Astrocyte of the cerebellum (primary cell): ENCODE data around the gene SENP1.

ENCODE experiments used
- DNase-seq: peaks from one replicate; pipeline ENCODE4 v3.0.0-alpha.2; 2011; ENCODE audit warnings: low read depth
- H3K4me3 ChIP-seq: 2 replicates; pipeline ENCODE4 v1.5.1; 2011; ENCODE audit warnings: mild to moderate bottlenecking, low read depth, low read length, moderate library complexity
- CTCF ChIP-seq: IDR thresholded peaks from 2 replicates; pipeline ENCODE4 v1.5.1; 2012; ENCODE audit warnings: low read length, low read depth, moderate library complexity, mild to moderate bottlenecking; ENCODE audit errors: missing control alignments
- in situ Hi-C: cut with HindIII; loops from 2 replicates; pipeline ENCODE4 v1.10.0; 2017; ENCODE audit warnings: low sequenced_read_pairs

The SENP1 gene

GRCh38 chr12:48061938-48062719 lies 43.8 kb downstream of the SENP1 start:
- DNase-seq, result no peak
- H3K4me3 ChIP-seq, result no peak overlapping the region
- TF ChIP-seq CTCF, result peak; percentile 22
- in situ Hi-C loops, result no loop called here

GRCh38 chr12:48060474-48060873 lies 45.4 kb downstream of the SENP1 start:
- no peak overlapping the region for H3K4me3 ChIP-seq
- in situ Hi-C loops, result no loop called here
- DNase-seq, result no peak
- no peak for TF ChIP-seq CTCF

- no peak for TF ChIP-seq CTCF
- DNase-seq, result no peak
- H3K4me3 ChIP-seq, result no peak overlapping the region
- in situ Hi-C loops, result no loop called here
These were observed 47.1 kb downstream of the SENP1 start for GRCh38 chr12:48058771-48059170.

- in situ Hi-C loops, result no loop called here
- no peak for TF ChIP-seq CTCF
- H3K4me3 ChIP-seq, result no peak overlapping the region
- no peak for DNase-seq
These were observed 50.7 kb downstream of the SENP1 start for GRCh38 chr12:48054955-48055821.

- H3K4me3 ChIP-seq, result no peak overlapping the region
- no peak for TF ChIP-seq CTCF
- in situ Hi-C loops, result no loop called here
- no peak for DNase-seq
These were observed 52.0 kb downstream of the SENP1 start for GRCh38 chr12:48053883-48054282.

GRCh38 chr12:48053122-48053521 lies 52.8 kb downstream of the SENP1 start:
- TF ChIP-seq CTCF, result no peak

More at GRCh38 chr12:48053122-48053521, 52.8 kb downstream of the SENP1 start:
- no peak overlapping the region for H3K4me3 ChIP-seq
- no peak for DNase-seq
- in situ Hi-C loops, result no loop called here
